HL-60 (cell line): ENCODE results near the gene TTI1.

Source experiments
- GABPA ChIP-seq: IDR thresholded peaks from 2 replicates; pipeline ENCODE4 v1.6.1; 2012; ENCODE audit warnings: low read depth
- POLR2AphosphoS5 ChIP-seq: IDR thresholded peaks from 2 replicates; pipeline ENCODE4 v1.6.1; 2012; ENCODE audit warnings: low read depth
- REST ChIP-seq: IDR thresholded peaks from 2 replicates; pipeline ENCODE4 v1.6.1; 2012; ENCODE audit warnings: low read depth; ENCODE audit not compliant: insufficient replicate concordance
- SPI1 ChIP-seq: IDR thresholded peaks from 2 replicates; pipeline ENCODE4 v1.6.1; 2012; ENCODE audit warnings: low read depth, mild to moderate bottlenecking, borderline replicate concordance
- TF ChIP-seq, protein P1 (sequence below): IDR thresholded peaks from one replicate; pipeline ENCODE4 v1.5.1; 2011; ENCODE audit warnings: low read length, control low read depth, inconsistent platforms; ENCODE audit not compliant: insufficient read depth

GRCh38 chr20:38057351-38057972 lies 24.2 kb upstream of the TTI1 start:
- TF ChIP-seq REST: no peak
- TF ChIP-seq, protein P1, sequence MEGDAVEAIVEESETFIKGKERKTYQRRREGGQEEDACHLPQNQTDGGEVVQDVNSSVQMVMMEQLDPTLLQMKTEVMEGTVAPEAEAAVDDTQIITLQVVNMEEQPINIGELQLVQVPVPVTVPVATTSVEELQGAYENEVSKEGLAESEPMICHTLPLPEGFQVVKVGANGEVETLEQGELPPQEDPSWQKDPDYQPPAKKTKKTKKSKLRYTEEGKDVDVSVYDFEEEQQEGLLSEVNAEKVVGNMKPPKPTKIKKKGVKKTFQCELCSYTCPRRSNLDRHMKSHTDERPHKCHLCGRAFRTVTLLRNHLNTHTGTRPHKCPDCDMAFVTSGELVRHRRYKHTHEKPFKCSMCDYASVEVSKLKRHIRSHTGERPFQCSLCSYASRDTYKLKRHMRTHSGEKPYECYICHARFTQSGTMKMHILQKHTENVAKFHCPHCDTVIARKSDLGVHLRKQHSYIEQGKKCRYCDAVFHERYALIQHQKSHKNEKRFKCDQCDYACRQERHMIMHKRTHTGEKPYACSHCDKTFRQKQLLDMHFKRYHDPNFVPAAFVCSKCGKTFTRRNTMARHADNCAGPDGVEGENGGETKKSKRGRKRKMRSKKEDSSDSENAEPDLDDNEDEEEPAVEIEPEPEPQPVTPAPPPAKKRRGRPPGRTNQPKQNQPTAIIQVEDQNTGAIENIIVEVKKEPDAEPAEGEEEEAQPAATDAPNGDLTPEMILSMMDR: peak; percentile 52
- no peak for TF ChIP-seq POLR2AphosphoS5
- no peak for TF ChIP-seq GABPA
- TF ChIP-seq SPI1: no peak
